HCT116 (cell line): ENCODE results near the gene BAHCC1. TPM values are rescaled to one million over a fixed set of nuclear protein-coding genes. Genes with fewer than 3 reads are reported as not detected.
A peak's percentile ranks its signal among the peaks of the same experiment; 100 is the strongest.

ENCODE experiments used
- ATAC-seq: fragments of 200-7000 bp; cut with Tn5 transposase; 2 replicates; pipeline ENCODE4 v1.9.1; 2020; ENCODE audit warnings: mild to moderate bottlenecking, moderate library complexity
- BruUV-seq: library from RNA; stranded (reverse); fragments of 400-500 nt; replicated peaks from 2 replicates; lab custom pipeline; 2021; lab: Mats Ljungman, UMichigan
- CTCF ChIA-PET: fragments of 300-600 bp; sonication (Branson Sonifier 250); formaldehyde crosslinking; loops from one replicate; lab custom pipeline; 2021; ENCODE audit warnings: antibody characterized with exemption; lab: Charles Lee
- POLR2A ChIA-PET: fragments of 300-600, 350-600 bp; sonication (Branson Sonifier 250); formaldehyde crosslinking; loops from one replicate; lab custom pipeline; 2021; ENCODE audit warnings: antibody characterized with exemption; lab: Charles Lee
- RAD21 ChIA-PET, 2 experiments: fragments of 300-600 bp; sonication (Branson Sonifier 250); formaldehyde crosslinking; loops; one replicate each; lab custom pipeline; 2023; ENCODE audit warnings: low total read pairs in 2 of 2; ENCODE audit not compliant: uncharacterized antibody in 2 of 2, unreplicated experiment in 2 of 2, low non-redundant PET in 1 of 2; lab: Charles Lee
- DNase-seq: peaks from one replicate; pipeline ENCODE4 v3.0.0-alpha.2; 2010; ENCODE audit warnings: low read depth, low spot score
- H2AFZ ChIP-seq: fragments of 200-600 bp; shearing (Covaris generic), sonication (generic); 2 replicates; pipeline ENCODE4 v1.6.1; 2017; ENCODE audit warnings: low read depth, mixed run types, mixed read lengths, antibody characterized with exemption, low read length; ENCODE audit not compliant: poor library complexity, severe bottlenecking
- H3K27ac ChIP-seq: 2 replicates; pipeline ENCODE4 v1.5.1; 2012; ENCODE audit warnings: low read depth, low read length
- H3K27me3 ChIP-seq: fragments of 200-600 bp; sonication (generic); 2 replicates; pipeline ENCODE4 v1.6.1; 2016; ENCODE audit warnings: mixed run types, low read length, mixed read lengths; ENCODE audit not compliant: insufficient read depth
- H3K36me3 ChIP-seq, 2 experiments: fragments of 200-500 bp in 1 of 2; fragments of 200-600 bp in 1 of 2; sonication (Bioruptor generic) in 1 of 2; sonication (generic) in 1 of 2; 2 replicates each; pipeline versions ENCODE4 v1.5.1 to v1.6.1; 2014 to 2016; ENCODE audit warnings: low read length in 2 of 2, inconsistent platforms in 1 of 2, mixed read lengths in 1 of 2, mixed run types in 1 of 2; ENCODE audit not compliant: insufficient read depth in 2 of 2, control insufficient read depth in 1 of 2
- H3K4me1 ChIP-seq, 2 experiments: fragments of 200-600 bp in 1 of 2; sonication (generic) in 1 of 2; 2 replicates each; pipeline versions ENCODE4 v1.5.1 to v1.6.1; 2012 to 2017; ENCODE audit warnings: low read length in 2 of 2, inconsistent platforms in 1 of 2, mild to moderate bottlenecking in 1 of 2, mixed read lengths in 1 of 2, mixed run types in 1 of 2, moderate library complexity in 1 of 2; ENCODE audit not compliant: insufficient read depth in 2 of 2, control insufficient read depth in 1 of 2
- H3K4me2 ChIP-seq: fragments of 200-600 bp; sonication (generic); 2 replicates; pipeline ENCODE4 v1.6.1; 2017; ENCODE audit warnings: mixed run types, low read length, mixed read lengths
- H3K4me3 ChIP-seq, 2 experiments: fragments of 200-600 bp in 1 of 2; sonication (generic) in 1 of 2; replicated peaks in 1 of 2; 2 replicates each; pipeline ENCODE4 v1.5.1; 2011 to 2016; ENCODE audit warnings: low read length in 2 of 2, control low read depth in 1 of 2, low read depth in 1 of 2, mild to moderate bottlenecking in 1 of 2, mixed read lengths in 1 of 2, mixed run types in 1 of 2
- H3K79me2 ChIP-seq: fragments of 200-600 bp; sonication (generic); 2 replicates; pipeline ENCODE4 v1.6.1; 2017; ENCODE audit warnings: mild to moderate bottlenecking, mixed run types, low read length, moderate library complexity, mixed read lengths; ENCODE audit not compliant: insufficient read depth
- H3K9ac ChIP-seq: fragments of 200-600 bp; sonication (generic); 2 replicates; pipeline ENCODE4 v1.6.1; 2016; ENCODE audit warnings: low read length, mixed read lengths
- H3K9me2 ChIP-seq: fragments of 200-600 bp; sonication (generic), shearing (Covaris generic); 2 replicates; pipeline ENCODE4 v1.6.1; 2017; ENCODE audit warnings: mixed run types, mild to moderate bottlenecking, moderate library complexity; ENCODE audit not compliant: insufficient read depth
- H3K9me3 ChIP-seq, 2 experiments: fragments of 200-500 bp in 1 of 2; fragments of 200-600 bp in 1 of 2; sonication (Bioruptor generic) in 1 of 2; sonication (generic) in 1 of 2; 2 replicates each; pipeline ENCODE4 v1.6.1; 2014 to 2017; ENCODE audit warnings: low read length in 2 of 2, mixed read lengths in 2 of 2, inconsistent platforms in 1 of 2, low read depth in 1 of 2, mild to moderate bottlenecking in 1 of 2, mixed run types in 1 of 2, moderate library complexity in 1 of 2; ENCODE audit not compliant: control insufficient read depth in 1 of 2, insufficient read depth in 1 of 2
- H4K20me1 ChIP-seq: fragments of 200-600 bp; sonication (generic), shearing (Covaris generic); 2 replicates; pipeline ENCODE4 v1.6.1; 2017; ENCODE audit warnings: mixed run types, mild to moderate bottlenecking, moderate library complexity; ENCODE audit not compliant: insufficient read depth
- CBX3 ChIP-seq: IDR thresholded peaks from 2 replicates; pipeline ENCODE4 v1.6.1; 2012; ENCODE audit warnings: low read depth
- EGR1 ChIP-seq: IDR thresholded peaks from 2 replicates; pipeline ENCODE4 v1.6.1; 2012; ENCODE audit warnings: low read depth
- ELF1 ChIP-seq: IDR thresholded peaks from 2 replicates; pipeline ENCODE4 v1.6.1; 2012; ENCODE audit warnings: low read depth, borderline replicate concordance
- EZH2 ChIP-seq: fragments of 200-600 bp; sonication (generic); IDR thresholded peaks from 2 replicates; pipeline ENCODE4 v1.6.1; 2017; ENCODE audit warnings: antibody characterized with exemption, mixed run types
- EZH2phosphoT487 ChIP-seq: fragments of 200-600 bp; IDR thresholded peaks from 2 replicates; pipeline ENCODE4 v1.6.1; 2018; ENCODE audit warnings: antibody characterized with exemption, borderline replicate concordance
- FOSL1 ChIP-seq: IDR thresholded peaks from 2 replicates; pipeline ENCODE4 v1.6.1; 2012; ENCODE audit warnings: low read depth
- JUND ChIP-seq: IDR thresholded peaks from 2 replicates; pipeline ENCODE4 v1.6.1; 2012
- POLR2A ChIP-seq: IDR thresholded peaks from 2 replicates; pipeline ENCODE4 v1.7.0; 2011; ENCODE audit warnings: borderline replicate concordance; ENCODE audit not compliant: insufficient read depth, insufficient read length; ENCODE audit errors: extremely low read depth
- POLR2AphosphoS5 ChIP-seq: IDR thresholded peaks from 2 replicates; pipeline ENCODE4 v1.6.1; 2011; ENCODE audit warnings: mild to moderate bottlenecking, low read depth, low read length, moderate library complexity
- RAD21 ChIP-seq: IDR thresholded peaks from 2 replicates; pipeline ENCODE4 v1.6.1; 2012; ENCODE audit warnings: low read depth, mild to moderate bottlenecking
- REST ChIP-seq: IDR thresholded peaks from 2 replicates; pipeline ENCODE4 v1.6.1; 2012; ENCODE audit warnings: low read depth
- SP1 ChIP-seq: IDR thresholded peaks from 2 replicates; pipeline ENCODE4 v1.6.1; 2012; ENCODE audit warnings: low read depth
- SRF ChIP-seq: IDR thresholded peaks from 2 replicates; pipeline ENCODE4 v1.6.1; 2012; ENCODE audit warnings: low read depth
- TCF7L2 ChIP-seq: IDR thresholded peaks from 2 replicates; pipeline ENCODE4 v1.7.0; 2011; ENCODE audit warnings: borderline replicate concordance, inconsistent platforms; ENCODE audit not compliant: insufficient read depth, insufficient read length; ENCODE audit errors: extremely low read depth
- YY1 ChIP-seq: IDR thresholded peaks from 2 replicates; pipeline ENCODE4 v1.6.1; 2011; ENCODE audit warnings: low read length, low read depth, moderate library complexity, mild to moderate bottlenecking; ENCODE audit not compliant: insufficient replicate concordance; ENCODE audit errors: extremely low read depth
- ZFX ChIP-seq: fragments of 450-650 bp; IDR thresholded peaks from 2 replicates; pipeline ENCODE4 v1.6.1; 2017
- ZNF274 ChIP-seq: fragments of 200-500 bp; sonication (Bioruptor generic); IDR thresholded peaks from 2 replicates; pipeline ENCODE4 v1.6.1; 2014; ENCODE audit warnings: mild to moderate bottlenecking, low read depth, low read length, inconsistent platforms
- intact Hi-C: fragments of 100-400 bp; cut with micrococcal nuclease; formaldehyde crosslinking; loops from 2 replicates; pipeline ENCODE4 v1.10.0; 2022
- total RNA-seq: library from RNA; stranded (reverse); gene quantifications from one replicate; pipeline ENCODE4 v1.2.1, GENCODE V29; 2021; ENCODE audit not compliant: unreplicated experiment
- TF ChIP-seq, protein P1 (sequence below): IDR thresholded peaks from 2 replicates; pipeline ENCODE4 v1.6.1; 2012

The BAHCC1 gene
- total RNA-seq, 1 experiment from 2014 or later, result 45.2 TPM

DNA sequence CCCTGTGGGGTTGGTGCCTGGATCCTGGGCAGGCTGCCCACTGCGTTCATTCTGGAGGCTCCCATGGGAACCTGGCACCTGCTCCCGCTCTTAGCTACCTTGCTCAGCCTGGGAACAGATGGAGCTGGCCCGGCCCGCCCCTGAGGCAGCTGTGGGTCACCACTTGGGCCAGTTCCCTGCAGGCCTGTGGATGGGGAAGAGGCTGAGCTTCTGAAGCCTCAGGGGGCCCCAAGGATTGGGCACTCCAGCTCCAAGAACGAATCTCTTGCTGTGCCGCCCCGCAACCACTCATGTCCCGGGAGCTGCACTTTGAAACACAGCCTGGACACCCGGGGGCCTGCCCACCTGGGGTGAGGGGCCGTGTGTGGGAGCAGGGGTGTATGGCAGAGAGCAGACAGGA is 37.7 kb downstream of the BAHCC1 start:
- Histone ChIP-seq H3K9me2 (no peaks in the 10 kb centered on the region), H3K36me3 (no peaks in the 10 kb centered on the region), H3K27ac (no peak overlapping the region), H3K4me2 (no peak overlapping the region), H4K20me1 (no peaks in the 10 kb centered on the region), H3K79me2 (no peaks in the 10 kb centered on the region), H3K9me3 (no peaks in the 10 kb centered on the region), H3K4me1 (peaks cover 33 to 56% of the 10 kb centered on the region in 2 experiments), H2AFZ (no peak overlapping the region), H3K27me3 (no peaks in the 10 kb centered on the region), H3K4me3 (no peak overlapping the region), H3K9ac (no peak overlapping the region)
- BruUV-seq, result no TSS peak
- no peak for TF ChIP-seq ELF1
- no peak for TF ChIP-seq CBX3
- TF ChIP-seq EZH2, result no peak
- TF ChIP-seq YY1, result no peak
- TF ChIP-seq JUND, result no peak
- no peak for TF ChIP-seq POLR2AphosphoS5
- TF ChIP-seq TCF7L2, result no peak
- TF ChIP-seq POLR2A, result no peak
- TF ChIP-seq FOSL1, result no peak
- POLR2A ChIA-PET, result interaction anchor here (1.1 kb wide), 1 partner anchor 38 kb away, joined by 3 read pairs; the partner anchor contains the start of gene BAHCC1
- ATAC-seq (no peak), DNase-seq (no peak)
- intact Hi-C loops, result no loop called here
- RAD21 ChIA-PET, result no interaction called here
- CTCF ChIA-PET, result no interaction called here

GRCh38 chr17:81433656-81434055 is 38.4 kb downstream of the BAHCC1 start:
- Histone ChIP-seq H3K79me2 (no peaks in the 10 kb centered on the region), H3K9me3 (no peaks in the 10 kb centered on the region), H3K4me1 (peaks cover 32 to 50% of the 10 kb centered on the region in 2 experiments), H3K9me2 (no peaks in the 10 kb centered on the region), H3K4me2 (peak overlapping the region; percentile 18; the same call in 1 of the 2 replicates), H4K20me1 (no peaks in the 10 kb centered on the region), H3K4me3 (no peak overlapping the region), H2AFZ (no peak overlapping the region), H3K27me3 (no peaks in the 10 kb centered on the region), H3K27ac (no peak overlapping the region), H3K36me3 (no peaks in the 10 kb centered on the region), H3K9ac (no peak overlapping the region)
- no TSS peak for BruUV-seq
- TF ChIP-seq EZH2phosphoT487 (no peak), POLR2AphosphoS5 (no peak), SRF (no peak), REST (no peak), JUND (no peak), EZH2 (no peak), EGR1 (no peak), RAD21 (no peak), ZFX (no peak), ELF1 (no peak), FOSL1 (no peak), ZNF274 (no peak), CBX3 (no peak), SP1 (no peak), POLR2A (no peak)
- TF ChIP-seq, protein P1, sequence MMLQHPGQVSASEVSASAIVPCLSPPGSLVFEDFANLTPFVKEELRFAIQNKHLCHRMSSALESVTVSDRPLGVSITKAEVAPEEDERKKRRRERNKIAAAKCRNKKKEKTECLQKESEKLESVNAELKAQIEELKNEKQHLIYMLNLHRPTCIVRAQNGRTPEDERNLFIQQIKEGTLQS, result no peak
- POLR2A ChIA-PET, result no interaction called here
- intact Hi-C loops, result no loop called here
- DNase-seq (no peak), ATAC-seq (no peak)
- RAD21 ChIA-PET, result no interaction called here
- CTCF ChIA-PET, result no interaction called here
